ENCODE measurements around the gene FBXO17.
"Not testable (repeated sequence)": the region's sequence is repeated elsewhere in the genome, so short reads cannot be mapped to it uniquely, and the experiment has no call there.

FBXO17 gene

DNA sequence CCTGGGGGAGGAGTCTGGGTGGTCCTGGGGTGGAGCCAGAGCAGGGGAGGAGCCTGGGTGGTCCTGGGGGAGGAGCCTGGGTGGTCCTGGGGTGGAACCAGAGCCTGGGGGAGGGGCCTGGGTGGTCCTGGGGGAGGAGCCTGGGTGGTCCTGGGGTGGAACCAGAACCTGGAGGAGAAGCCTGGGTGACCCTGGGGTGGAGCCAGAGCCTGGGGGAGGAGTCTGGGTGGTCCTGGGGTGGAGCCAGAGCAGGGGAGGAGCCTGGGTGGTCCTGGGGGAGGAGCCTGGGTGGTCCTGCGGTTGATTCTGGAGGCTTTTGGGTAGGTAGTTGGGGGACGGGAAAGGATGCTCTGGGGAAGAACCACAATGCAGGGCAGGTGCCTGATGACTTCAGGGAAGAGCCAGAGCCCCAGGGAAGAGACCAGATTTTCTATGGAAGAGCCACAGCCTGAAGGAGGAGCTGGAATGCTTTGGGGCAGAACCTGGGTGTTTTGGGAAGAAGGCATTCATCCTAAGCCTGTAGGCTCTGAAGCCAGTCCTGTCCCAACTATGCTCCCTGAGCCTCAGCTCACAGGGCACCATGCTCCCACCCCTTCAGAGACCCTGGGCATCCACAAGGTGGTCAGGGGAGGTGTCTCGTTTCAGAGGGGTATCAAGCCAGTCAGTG lies 29.8 kb downstream of the FBXO17 start:
- no peak for DNase-seq (ENCODE audit: low read depth in 2 of 2, low spot score in 1 of 2)

DNA sequence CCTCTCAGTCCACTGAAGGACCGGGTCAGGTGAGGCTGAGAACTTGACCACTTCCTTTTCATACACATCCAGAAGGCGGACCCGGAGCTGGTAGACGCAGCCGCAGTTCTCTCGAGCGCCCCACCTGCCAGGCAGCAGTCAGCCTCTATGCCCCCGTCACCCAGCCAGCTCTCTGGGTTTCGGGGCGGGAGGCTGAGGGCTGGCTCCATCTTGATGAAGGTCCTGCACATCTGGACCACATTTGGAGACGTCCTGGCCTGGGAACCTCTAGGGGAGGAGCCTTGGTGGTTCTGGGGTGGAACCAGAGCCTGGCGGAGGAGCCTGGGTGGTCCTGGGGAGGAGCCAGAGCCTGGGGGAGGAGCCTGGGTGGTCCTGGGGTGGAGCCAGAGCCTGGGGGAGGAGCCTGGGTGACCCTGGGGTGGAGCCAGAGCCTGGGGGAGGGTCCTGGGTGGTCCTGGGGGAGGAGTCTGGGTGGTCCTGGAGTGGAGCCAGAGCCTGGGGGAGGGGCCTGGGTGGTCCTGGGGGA lies 30.5 kb downstream of the FBXO17 start:
- DNase-seq (ENCODE audit: low read depth in 2 of 2, low spot score in 1 of 2) = no peak

DNA sequence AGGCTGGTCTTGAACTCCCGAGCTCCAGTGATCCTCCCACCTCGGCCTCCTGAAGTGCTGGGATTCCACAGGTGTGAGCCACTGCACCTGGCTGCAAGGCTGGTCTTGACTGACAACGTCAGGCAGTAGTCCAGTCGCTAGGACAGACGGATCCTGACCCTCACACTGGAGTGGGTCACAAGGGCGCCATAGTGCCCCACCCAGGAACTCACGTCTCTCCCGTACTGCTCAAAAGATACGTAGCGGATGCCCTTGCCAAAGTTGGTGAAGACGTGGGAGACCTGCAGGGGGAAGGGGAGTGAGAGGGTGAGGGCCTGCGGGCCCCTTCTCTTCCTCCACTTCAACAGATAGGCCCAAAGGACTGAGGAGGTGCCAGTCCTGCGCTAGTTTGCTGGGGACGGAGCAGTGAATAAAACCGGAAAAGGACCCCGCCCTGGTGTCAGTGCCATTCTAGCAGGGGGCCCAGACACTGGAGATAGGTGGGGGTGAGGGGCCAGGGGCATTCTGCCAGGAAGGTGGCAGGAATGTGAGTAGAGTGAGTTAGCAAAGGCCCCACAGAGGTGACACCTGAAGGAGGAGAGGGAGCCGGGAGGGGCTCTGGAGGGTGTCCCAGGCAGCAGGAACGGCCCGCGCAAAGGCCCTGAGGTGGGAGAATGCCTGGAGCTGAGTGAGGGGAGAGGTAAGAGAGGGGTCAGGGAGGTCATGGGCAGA lies 32.9 kb downstream of the FBXO17 start:
- no peak for DNase-seq (ENCODE audit: low read depth in 2 of 2, low spot score in 1 of 2)

GRCh38 chr19:38941979-38942378 lies 33.6 kb downstream of the FBXO17 start:
- no peak for DNase-seq (ENCODE audit: low read depth in 2 of 2, low spot score in 1 of 2)

DNA sequence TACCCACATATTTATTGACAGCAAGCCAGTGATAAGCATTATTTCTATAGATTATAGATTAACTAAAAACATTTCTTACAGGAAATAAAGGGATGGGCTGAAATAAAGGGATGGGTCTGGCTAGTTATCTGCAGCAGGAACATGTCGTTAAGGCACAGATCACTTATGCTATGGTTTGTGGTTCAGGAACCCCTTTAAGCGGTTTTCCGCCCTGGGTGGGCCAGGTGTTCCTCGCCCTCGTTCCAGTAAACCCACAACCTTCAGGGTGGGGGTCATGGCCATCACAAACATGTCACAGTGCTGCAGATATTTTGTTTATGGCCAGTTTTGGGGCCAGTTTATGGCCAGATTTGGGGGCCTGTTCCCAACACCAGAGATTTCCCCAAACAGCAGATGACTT lies 34.1 kb downstream of the FBXO17 start:
- not testable (repeated sequence) for DNase-seq (ENCODE audit: low read depth in 2 of 2, low spot score in 1 of 2)

DNA sequence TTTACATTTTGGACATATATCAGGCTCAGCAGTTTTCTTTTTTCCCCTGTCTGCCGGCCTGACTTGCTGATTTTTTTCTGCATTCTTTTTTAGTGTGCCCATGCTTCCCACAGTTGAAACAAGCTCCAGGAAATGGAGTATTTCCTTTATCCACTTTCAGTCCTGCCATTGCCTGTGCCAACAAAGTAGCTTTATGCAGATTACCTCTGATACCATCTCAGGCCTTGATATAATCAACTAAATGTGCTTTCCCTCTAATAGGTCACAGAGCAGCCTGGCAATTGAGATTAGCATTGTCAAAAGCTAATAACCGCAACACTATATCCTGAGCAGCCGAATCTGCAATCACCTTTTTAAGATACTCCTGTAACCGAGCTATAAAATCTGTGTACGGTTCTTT lies 35.6 kb downstream of the FBXO17 start:
- no peak for DNase-seq (ENCODE audit: low read depth in 2 of 2, low spot score in 1 of 2)

DNA sequence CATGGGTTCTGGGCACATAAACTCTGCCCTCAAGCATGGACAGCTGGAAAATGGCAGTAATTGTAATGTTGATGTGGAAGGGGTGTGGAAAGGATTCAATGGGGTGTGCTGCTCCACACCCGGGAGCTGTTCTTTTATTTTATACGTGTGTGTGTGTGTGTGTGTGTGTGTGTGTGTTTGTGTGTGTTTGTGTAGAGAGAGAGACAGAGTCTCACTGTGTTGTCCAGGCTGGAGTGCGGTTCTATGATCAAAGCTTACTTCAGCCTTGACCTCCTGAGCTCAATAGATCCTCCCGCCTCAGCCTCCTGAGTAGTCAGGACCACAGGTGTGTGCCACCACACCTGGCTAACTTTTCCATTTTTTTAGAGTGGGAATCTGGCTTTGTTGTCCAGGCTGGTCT lies 42.0 kb downstream of the FBXO17 start:
- DNase-seq (ENCODE audit: low read depth in 2 of 2, low spot score in 1 of 2) = no peak

DNA sequence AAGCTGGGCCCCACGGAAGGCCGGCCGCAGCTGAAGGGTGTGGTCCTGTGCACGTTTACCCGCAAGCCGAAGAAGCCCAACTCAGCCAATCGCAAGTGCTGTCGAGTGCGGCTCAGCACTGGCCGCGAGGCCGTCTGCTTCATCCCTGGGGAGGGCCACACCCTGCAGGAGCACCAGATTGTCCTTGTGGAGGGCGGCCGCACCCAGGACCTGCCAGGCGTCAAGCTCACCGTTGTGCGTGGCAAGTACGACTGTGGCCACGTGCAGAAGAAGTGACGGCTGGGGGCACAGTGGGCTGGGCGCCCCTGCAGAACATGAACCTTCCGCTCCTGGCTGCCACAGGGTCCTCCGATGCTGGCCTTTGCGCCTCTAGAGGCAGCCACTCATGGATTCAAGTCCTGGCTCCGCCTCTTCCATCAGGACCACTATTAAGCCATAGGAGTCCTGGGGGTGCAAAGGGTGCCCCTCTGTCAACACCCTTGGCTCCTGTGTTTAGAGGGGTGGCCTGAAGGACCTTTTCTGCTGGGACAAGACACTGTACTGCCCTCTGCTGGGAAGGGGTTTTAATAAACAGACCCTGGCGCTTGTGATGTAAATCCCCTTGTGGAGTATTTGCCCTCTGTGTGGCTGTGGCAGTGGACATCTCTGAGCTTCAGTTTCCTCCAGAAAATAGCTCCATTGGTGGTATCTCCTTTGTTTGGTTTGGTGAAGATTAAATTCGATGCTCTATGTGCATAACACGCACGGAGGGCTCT lies 42.9 kb downstream of the FBXO17 start:
- DNase-seq (ENCODE audit: low read depth in 2 of 2, low spot score in 1 of 2) = no peak

DNA sequence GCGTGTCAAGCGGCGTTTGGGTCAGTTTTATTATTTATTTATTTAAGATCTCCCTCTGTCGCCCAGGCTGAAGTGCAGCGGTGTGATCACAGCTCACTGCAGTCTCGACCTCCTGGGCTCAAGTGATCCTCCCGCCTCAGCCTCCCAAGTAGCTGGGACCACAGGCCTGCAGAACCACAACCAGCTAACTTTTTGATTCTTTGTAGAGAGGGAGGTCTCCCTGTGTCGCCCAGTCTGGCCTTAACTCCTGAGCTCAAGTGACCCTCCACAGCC lies 44.1 kb downstream of the FBXO17 start:
- DNase-seq (ENCODE audit: low read depth in 2 of 2, low spot score in 1 of 2) = no peak

DNA sequence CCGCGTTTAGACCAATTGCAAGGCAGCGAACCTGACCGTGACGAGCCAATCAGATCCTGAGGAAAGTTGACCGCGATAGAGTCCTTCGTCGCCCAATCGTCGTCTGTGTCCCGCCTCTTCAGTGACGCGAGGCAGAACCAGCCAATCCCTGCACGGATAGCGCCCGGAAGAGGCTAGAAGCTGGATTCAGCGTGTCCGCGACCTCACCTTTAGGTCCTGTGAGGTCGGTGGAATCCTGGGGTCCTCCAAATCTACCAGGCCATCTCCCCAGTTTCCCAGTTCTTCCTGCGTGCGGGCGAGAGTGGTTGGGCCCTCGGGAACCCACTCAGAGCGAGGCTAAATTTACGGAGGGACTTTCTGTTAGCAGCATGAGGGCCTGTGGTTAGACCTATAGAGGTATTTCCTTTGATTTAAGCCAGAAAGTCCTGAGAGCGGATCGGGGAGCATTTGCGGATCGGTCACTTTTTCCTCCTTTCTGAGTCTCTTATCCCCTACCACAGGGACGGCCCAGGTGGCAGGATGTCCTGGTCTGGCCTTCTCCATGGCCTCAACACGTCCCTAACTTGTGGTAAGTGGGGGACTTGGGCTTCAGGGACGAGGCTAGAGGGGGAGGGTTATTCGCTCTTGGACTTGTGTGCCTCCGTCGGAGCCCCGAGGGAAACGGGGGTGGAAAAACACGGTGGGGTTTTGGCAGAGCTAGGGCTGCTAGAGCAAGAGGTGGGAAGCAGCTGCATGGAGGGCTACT lies 44.6 kb downstream of the FBXO17 start, which contains the start of gene MRPS12:
Gene MRPS12 (plus strand): TSS at position 169 of the 745 bp plus-strand sequence. CDS start 351 bp downstream, at position 520.
- peak; percentile 93 to 96 for DNase-seq (ENCODE audit: low read depth in 2 of 2, low spot score in 1 of 2)

- peak in 1 of 2 donors; percentile 84 for DNase-seq (ENCODE audit: low read depth in 2 of 2, low spot score in 1 of 2)
Observed at GRCh38 chr19:38929929-38930775, 45.4 kb downstream of the FBXO17 start, which contains the start of gene SARS2. Gene SARS2 (minus strand): TSS chr19:38930763. CDS start chr19:38930736, 27 bp downstream.

DNA sequence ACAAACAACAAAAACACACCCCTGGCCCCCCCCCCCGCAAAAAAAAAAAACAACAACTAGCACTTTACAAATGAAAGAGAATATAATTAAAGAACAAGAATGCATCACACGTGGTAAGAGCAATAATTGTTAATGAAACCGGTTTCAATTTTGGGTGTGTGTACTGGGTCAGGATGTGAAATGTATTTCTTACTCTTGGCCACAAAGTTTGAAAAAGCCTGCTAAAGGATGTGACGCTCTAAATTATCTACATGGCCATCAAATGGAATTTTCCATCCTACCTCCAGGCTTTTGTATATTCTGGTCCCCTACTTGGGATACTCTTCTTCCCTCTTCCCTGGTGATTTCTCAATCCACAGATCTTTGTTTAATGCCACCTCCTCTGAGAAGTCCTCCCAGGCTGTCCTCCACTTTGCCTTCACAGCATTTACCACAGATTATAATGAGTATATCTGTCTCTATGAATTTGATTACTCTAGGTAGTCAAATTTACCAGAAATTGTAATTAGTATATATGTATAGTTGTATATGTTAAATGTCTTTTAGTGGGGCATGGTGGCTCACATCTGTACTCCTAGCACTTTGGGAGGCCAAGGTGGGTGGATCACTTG lies 47.0 kb downstream of the FBXO17 start:
- DNase-seq (ENCODE audit: low read depth in 2 of 2, low spot score in 1 of 2) = no peak

- DNase-seq (ENCODE audit: low read depth in 2 of 2, low spot score in 1 of 2) = no peak
Observed at GRCh38 chr19:38924388-38924787, 51.2 kb downstream of the FBXO17 start.

DNA sequence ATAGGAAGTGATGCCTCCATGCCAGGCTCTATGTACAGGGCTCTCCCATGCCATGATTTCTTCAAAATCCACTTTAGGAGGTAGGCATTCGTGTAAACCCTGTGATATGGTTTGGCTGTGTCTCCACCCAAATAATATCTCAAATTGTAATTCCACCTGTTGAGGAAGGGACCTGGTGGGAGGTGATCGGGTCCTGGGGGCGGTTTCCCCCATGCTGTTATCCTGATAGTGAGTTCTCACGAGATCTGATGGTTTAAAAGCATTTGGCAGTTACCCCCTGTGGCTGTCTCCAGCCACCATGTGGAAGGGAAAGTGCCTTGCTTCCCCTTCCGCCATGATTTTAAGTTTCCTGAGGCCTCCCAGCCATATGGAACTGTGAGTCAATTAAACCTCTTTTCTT lies 53.1 kb downstream of the FBXO17 start:
- no peak for DNase-seq (ENCODE audit: low read depth in 2 of 2, low spot score in 1 of 2)

- DNase-seq (ENCODE audit: low read depth in 2 of 2, low spot score in 1 of 2) = no peak
Observed at GRCh38 chr19:38921420-38922274, 53.9 kb downstream of the FBXO17 start.

GRCh38 chr19:38920602-38921419 lies 54.7 kb downstream of the FBXO17 start:
- no peak for DNase-seq (ENCODE audit: low read depth in 2 of 2, low spot score in 1 of 2)

DNA sequence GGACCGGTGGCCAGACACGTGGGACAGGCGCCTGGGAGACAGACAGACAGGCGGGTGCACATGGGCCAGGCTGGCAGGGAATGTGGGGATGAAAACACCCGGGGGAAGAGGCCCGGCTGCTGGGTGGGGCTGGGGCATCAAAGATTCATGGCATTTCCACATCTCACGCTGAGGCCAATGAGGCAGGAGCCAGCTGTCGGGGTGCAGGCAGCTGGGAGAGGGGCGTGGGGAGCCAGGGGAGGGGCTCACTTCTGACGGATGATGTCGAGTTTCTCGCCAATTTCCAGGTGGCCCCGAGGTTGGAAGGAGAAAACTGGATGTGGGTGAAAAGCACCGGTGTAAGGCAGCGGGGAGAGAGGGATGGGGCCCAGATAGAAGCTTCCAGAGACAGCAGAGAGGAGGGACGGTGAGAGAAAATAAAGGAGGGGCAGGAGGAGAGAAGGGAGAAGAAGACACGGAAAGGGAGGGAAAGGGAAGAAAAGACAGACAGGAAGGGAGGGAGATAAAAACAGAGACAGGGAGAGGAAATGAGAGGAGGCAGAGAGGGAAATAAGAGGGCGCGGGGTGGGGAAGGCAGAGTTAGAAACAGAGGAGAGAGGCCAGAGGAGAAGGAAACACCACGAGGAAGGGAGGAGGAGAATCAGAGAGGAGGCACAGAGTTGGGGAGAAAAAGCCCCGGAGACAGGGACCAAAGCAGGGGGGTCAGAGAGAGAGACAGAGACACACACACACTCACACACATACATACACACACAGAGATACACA lies 55.5 kb downstream of the FBXO17 start:
- DNase-seq (ENCODE audit: low read depth in 2 of 2, low spot score in 1 of 2) = no peak
